GM10847 (cell line): ENCODE measurements around the gene BCLAF1.

Experiments used
- POLR2A ChIP-seq: IDR thresholded peaks from 2 replicates; pipeline ENCODE4 v1.6.1; 2011; ENCODE audit not compliant: insufficient read length; ENCODE audit errors: extremely low read depth

BCLAF1 gene

GRCh38 chr6:136289579-136290409, at the start of gene BCLAF1:
Gene BCLAF1, minus strand, starts transcription at chr6:136289846. Its CDS starts 9,980 bp downstream, at chr6:136279866.
- TF ChIP-seq POLR2A = peak; percentile 95

DNA sequence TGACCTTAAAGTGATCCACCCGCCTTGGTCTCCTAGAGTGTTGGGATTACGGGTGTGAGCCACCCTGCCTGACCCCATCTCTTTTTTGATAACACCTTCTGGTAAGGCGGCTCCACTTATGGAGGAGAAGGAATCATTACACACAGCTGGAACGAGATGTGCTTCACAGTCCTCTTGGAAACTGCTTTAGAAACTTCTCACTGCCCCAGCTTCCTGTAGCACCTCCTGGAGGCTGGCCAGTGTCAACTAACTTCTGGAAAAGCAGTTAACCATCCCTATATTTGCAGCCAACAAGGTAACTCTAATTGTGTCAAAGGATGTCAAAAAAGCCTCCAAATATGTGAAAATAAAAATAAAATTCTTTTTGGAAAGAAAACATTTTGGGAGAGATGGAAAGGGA, 48.8 kb upstream of the BCLAF1 start:
- no peak for TF ChIP-seq POLR2A

- TF ChIP-seq POLR2A = no peak
Measured at GRCh38 chr6:136337606-136338005, 48.0 kb upstream of the BCLAF1 start.

DNA sequence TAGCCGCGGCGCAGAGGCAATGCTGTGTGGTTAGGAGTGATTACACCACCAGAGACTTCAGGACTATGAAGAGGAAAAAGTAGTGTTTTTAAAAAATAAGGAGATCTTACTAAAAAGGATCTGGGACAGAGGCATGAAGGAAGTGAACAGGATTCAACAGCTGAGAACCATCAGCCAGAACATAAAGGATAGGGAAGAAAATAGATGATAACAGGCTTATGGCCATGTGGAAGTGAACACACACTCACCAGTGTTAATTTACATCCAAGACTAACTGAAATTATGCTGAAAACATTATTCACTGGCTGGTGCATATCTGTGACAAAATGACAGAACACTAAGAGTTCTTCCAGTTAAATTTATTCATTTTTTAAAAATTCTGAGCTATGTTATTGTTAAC, 47.5 kb upstream of the BCLAF1 start:
- TF ChIP-seq POLR2A = no peak

DNA sequence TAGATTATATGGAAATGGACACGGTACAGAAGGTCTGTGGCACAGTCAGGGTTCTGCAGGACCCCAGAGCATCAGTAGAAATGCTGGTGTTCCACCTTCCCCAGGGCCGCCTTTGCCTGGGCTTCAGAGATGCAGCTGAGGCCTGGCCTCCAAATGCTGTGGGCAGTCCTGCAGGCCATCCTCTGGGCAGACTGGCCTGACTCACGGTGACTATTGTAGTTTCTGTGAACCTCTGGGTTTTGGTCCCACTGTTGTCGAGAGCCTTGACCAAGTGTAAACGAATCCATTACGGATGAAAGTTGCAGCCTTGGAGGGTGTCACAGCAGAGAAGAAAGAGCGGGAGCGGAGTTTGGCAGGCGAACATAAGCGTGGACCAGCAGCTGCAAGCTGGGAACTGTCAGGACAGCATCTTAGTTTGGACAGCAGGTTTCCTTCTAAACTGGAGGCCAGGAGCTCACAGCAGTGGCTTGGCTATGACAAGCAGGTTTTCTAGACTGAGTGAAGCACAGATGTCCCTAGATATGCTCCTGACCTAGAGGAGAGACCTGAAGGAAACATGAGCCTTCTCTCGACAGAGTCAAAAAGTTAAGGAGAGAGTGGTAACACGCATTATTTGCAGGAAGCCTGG, 46.2 kb upstream of the BCLAF1 start:
- no peak for TF ChIP-seq POLR2A

- no peak for TF ChIP-seq POLR2A
Measured at GRCh38 chr6:136334853-136335252, 45.2 kb upstream of the BCLAF1 start.

GRCh38 chr6:136334465-136334846, 44.8 kb upstream of the BCLAF1 start:
- TF ChIP-seq POLR2A = no peak

- no peak for TF ChIP-seq POLR2A
Measured at GRCh38 chr6:136333824-136334464, 44.3 kb upstream of the BCLAF1 start.

- no peak for TF ChIP-seq POLR2A
Measured at GRCh38 chr6:136331461-136331860, 41.8 kb upstream of the BCLAF1 start.

DNA sequence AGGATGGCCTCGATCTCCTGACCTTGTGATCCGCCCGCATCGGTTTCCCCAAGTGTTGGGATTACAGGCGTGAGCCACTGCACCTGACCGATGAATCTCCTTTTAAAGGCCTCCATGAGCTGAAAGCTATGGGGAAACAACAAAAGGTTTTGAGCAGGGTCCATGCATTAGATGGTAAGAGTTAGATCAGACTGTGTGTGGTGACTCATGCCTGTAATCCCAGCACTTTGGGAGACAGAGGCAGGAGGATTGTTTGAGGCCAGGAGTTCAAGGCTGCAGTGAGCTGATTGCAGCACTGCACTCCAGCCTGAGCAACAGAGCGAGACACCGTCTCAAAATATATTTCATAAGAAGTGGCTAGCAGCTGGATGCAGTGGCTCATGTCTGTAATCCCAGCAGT, 41.0 kb upstream of the BCLAF1 start:
- TF ChIP-seq POLR2A = no peak

- no peak for TF ChIP-seq POLR2A
Measured at GRCh38 chr6:136326038-136326553, 36.5 kb upstream of the BCLAF1 start.

DNA sequence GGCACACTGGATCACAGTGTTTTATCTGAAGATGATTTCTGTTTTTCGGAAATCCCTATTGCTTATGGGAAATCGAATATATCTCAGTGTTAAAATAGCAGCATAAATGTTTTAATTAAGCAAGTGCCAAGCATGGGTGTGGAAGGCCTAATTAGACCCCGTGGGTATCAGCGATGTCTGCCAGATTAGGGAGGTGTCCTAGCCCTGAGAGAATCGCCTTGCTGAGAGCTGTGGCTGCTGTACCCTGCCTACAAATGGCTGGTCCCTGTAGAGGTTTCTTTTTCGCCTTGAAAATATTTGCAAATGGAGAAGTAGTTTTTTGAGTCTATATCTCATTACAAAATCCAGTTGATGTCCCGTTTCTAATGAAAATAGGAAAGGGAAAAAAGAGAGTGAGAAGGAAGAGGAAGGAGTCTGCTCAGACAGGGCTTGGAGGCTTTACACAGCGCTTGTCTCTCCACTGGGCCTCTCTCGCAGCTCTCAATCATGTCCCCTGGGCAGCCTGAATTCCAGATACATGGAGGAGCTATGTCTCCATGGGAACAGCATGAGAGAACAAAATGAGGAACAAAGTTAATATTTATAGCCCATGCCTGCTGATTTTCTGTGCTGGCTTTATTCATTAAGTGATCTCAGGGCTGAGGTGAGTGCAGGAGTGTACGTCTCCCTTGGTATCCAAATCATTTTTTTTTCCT, 35.2 kb upstream of the BCLAF1 start:
- TF ChIP-seq POLR2A = no peak

- TF ChIP-seq POLR2A = no peak
Measured at GRCh38 chr6:136323431-136324112, 33.9 kb upstream of the BCLAF1 start.

- TF ChIP-seq POLR2A = no peak
Measured at GRCh38 chr6:136319732-136320131, 30.1 kb upstream of the BCLAF1 start.

GRCh38 chr6:136318676-136319075, 29.0 kb upstream of the BCLAF1 start:
- TF ChIP-seq POLR2A = no peak

- no peak for TF ChIP-seq POLR2A
Measured at GRCh38 chr6:136317971-136318370, 28.3 kb upstream of the BCLAF1 start.
